Measurements from ENCODE around the gene ZNF579.

The ZNF579 gene

DNA sequence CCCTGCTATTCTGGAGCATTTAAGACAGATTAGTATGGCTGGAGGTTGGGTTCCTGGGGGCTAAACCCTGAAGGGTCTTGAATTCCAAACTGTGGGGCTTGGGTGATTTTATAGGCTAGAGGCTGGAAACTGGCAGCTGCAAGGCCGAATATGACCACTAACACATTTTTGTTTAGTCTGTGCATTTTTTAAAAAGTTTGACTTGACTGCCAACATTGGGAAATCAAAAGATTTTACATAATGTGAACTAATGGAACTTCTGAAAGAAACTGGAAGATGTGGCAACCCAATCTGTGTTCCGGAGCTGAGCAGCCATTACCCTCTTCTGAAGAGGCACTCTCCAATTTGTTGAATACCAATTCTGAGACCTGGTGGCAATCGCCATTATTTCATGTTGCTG lies 38.6 kb upstream of the ZNF579 start:
- ChIA-PET POLR2A (interaction anchor here (0.6 kb wide), 1 partner anchor 13 kb away, joined by 3 read pairs; no protein-coding TSS in a partner anchor), CTCF (interaction anchor here (1.8 to 5.4 kb wide), 4 partner anchors 12 to 115 kb away, joined by 5 to 53 read pairs (median 28); partner anchors contain the start of gene ZNF865)
- H3K4me3 ChIP-seq (ENCODE audit: low read depth, low read length) = no peak overlapping the region
- no peak for DNase-seq (ENCODE audit: low read depth, low spot score)
- TF ChIP-seq CTCF (IDR thresholded peaks at IDR 0.05; ENCODE audit: insufficient read depth, low read length, missing control alignments) = no peak

DNA sequence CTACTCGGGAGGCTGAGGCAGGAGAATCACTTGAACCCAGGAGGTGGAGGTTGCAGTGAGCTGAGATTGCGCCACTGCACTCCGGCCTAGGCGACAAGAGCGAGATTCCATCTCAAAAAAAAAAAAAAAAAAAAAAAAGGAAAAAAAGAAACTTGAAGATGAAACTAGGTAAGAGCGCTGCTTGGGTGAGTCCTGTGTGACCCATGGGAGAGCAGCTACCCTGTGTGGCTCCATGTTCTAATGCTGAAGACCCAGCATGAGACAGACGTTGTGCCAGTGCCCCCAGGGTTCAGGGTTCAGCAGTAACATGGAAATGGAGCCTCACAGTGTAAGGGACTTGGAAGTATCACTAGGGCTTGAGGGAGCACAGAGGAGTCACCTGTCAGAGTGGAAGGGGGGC lies 37.8 kb upstream of the ZNF579 start:
- no peak for DNase-seq (ENCODE audit: low read depth, low spot score)
- no peak for TF ChIP-seq CTCF (IDR thresholded peaks at IDR 0.05; ENCODE audit: insufficient read depth, low read length, missing control alignments)
- ChIA-PET CTCF (interaction anchor here (1.8 to 5.4 kb wide), 4 partner anchors 12 to 114 kb away, joined by 5 to 53 read pairs (median 28); partner anchors contain the start of gene ZNF865), POLR2A (interaction anchor here (1.5 kb wide), 1 partner anchor 12 kb away, joined by 4 read pairs; no protein-coding TSS in a partner anchor)
- no peak overlapping the region for H3K4me3 ChIP-seq (ENCODE audit: low read depth, low read length)

GRCh38 chr19:55617426-55617825 lies 36.8 kb upstream of the ZNF579 start:
- ChIA-PET CTCF (interaction anchor here (4.2 to 5.4 kb wide), 2 partner anchors 11 to 15 kb away, joined by 43 to 53 read pairs; partner anchors contain the start of gene ZNF865), POLR2A (interaction anchor here (1.5 kb wide), 1 partner anchor 11 kb away, joined by 4 read pairs; no protein-coding TSS in a partner anchor)
- no peak overlapping the region for H3K4me3 ChIP-seq (ENCODE audit: low read depth, low read length)
- TF ChIP-seq CTCF (IDR thresholded peaks at IDR 0.05; ENCODE audit: insufficient read depth, low read length, missing control alignments) = no peak
- DNase-seq (ENCODE audit: low read depth, low spot score) = no peak

DNA sequence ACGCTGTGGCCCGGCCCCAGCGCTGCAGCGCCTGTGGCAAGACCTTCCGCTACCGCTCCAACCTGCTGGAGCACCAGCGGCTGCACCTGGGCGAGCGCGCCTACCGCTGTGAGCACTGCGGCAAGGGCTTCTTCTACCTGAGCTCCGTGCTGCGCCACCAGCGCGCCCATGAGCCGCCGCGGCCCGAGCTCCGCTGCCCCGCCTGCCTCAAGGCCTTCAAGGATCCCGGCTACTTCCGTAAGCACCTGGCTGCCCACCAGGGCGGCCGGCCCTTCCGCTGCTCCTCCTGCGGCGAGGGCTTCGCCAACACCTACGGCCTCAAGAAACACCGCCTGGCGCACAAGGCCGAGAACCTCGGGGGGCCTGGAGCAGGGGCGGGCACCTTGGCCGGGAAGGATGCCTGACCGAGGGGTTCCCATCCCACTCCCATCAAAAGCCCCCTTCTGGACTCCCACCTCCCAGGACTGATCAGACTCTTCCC lies 35.8 kb upstream of the ZNF579 start:
- ChIA-PET CTCF (interaction anchor here (1.0 to 1.4 kb wide), 3 partner anchors 10 to 112 kb away, joined by 3 to 9 read pairs (median 5); partner anchors contain the start of gene ZNF865), POLR2A (no interaction called here)
- DNase-seq (ENCODE audit: low read depth, low spot score) = no peak
- H3K4me3 ChIP-seq (ENCODE audit: low read depth, low read length) = no peak overlapping the region
- TF ChIP-seq CTCF (IDR thresholded peaks at IDR 0.05; ENCODE audit: insufficient read depth, low read length, missing control alignments) = no peak

- no peak overlapping the region for H3K4me3 ChIP-seq (ENCODE audit: low read depth, low read length)
- CTCF ChIA-PET = interaction anchor here (0.8 to 1.4 kb wide), 4 partner anchors 9 to 112 kb away, joined by 3 to 9 read pairs (median 4); partner anchors contain the start of gene ZNF865
- POLR2A ChIA-PET = no interaction called here
- no peak for TF ChIP-seq CTCF (IDR thresholded peaks at IDR 0.05; ENCODE audit: insufficient read depth, low read length, missing control alignments)
- DNase-seq (ENCODE audit: low read depth, low spot score) = no peak
Observed at GRCh38 chr19:55615543-55616394, 35.1 kb upstream of the ZNF579 start.

Measured in AG04449 (cell line).